CD4-positive, alpha-beta T cell treated with Interferon alpha-2 for 1 hour (primary cell): Measurements from ENCODE around the gene TMEM154.

Source experiments
- DNase-seq, 2 donors: peaks; one replicate each; pipeline ENCODE4 v3.0.0-alpha.2; 2020 to 2022

TMEM154 gene

GRCh38 chr4:152693871-152694270 is 14.1 kb upstream of the TMEM154 start:
- DNase-seq: no peak

- no peak for DNase-seq
These were observed 12.0 kb upstream of the TMEM154 start for GRCh38 chr4:152691761-152692160.

- DNase-seq: no peak
These were observed 11.2 kb upstream of the TMEM154 start for GRCh38 chr4:152690706-152691651.

GRCh38 chr4:152689615-152690501 is 10.1 kb upstream of the TMEM154 start:
- DNase-seq: no peak

GRCh38 chr4:152687974-152688599 is 8.3 kb upstream of the TMEM154 start:
- DNase-seq: no peak

- no peak for DNase-seq
These were observed 6.7 kb upstream of the TMEM154 start for GRCh38 chr4:152686452-152687013.

- no peak for DNase-seq
These were observed 4.8 kb upstream of the TMEM154 start for GRCh38 chr4:152684587-152684986.

GRCh38 chr4:152684007-152684406 is 4.2 kb upstream of the TMEM154 start:
- DNase-seq: no peak

- no peak for DNase-seq
These were observed 2.5 kb upstream of the TMEM154 start for GRCh38 chr4:152682143-152682941.

- no peak for DNase-seq
These were observed 1.3 kb upstream of the TMEM154 start for GRCh38 chr4:152680988-152681603.

GRCh38 chr4:152678841-152679240 is 956 bp downstream of the TMEM154 start:
- DNase-seq: no peak

- DNase-seq: no peak
These were observed 2.7 kb downstream of the TMEM154 start for GRCh38 chr4:152677117-152677516.

- DNase-seq: no peak
These were observed 3.5 kb downstream of the TMEM154 start for GRCh38 chr4:152676052-152676854.

GRCh38 chr4:152674359-152674758 is 5.4 kb downstream of the TMEM154 start:
- no peak for DNase-seq

GRCh38 chr4:152673489-152673888 is 6.3 kb downstream of the TMEM154 start:
- DNase-seq: no peak

GRCh38 chr4:152672206-152673092 is 7.3 kb downstream of the TMEM154 start:
- no peak for DNase-seq

GRCh38 chr4:152668338-152668964 is 11.3 kb downstream of the TMEM154 start:
- DNase-seq: no peak

GRCh38 chr4:152667781-152668180 is 12.0 kb downstream of the TMEM154 start:
- DNase-seq: no peak

GRCh38 chr4:152666946-152667345 is 12.9 kb downstream of the TMEM154 start:
- no peak for DNase-seq
